NK-92 treated with Interleukin-12 subunit alpha and Interleukin-12 subunit beta, amount 100 ng/mL, for 24 hours (cell line): ENCODE measurements around the gene ADGRA3.

Experiments used
- DNase-seq: peaks from one replicate; lab custom pipeline; 2025; lab: John Stamatoyannopoulos, UW

Gene ADGRA3

DNA sequence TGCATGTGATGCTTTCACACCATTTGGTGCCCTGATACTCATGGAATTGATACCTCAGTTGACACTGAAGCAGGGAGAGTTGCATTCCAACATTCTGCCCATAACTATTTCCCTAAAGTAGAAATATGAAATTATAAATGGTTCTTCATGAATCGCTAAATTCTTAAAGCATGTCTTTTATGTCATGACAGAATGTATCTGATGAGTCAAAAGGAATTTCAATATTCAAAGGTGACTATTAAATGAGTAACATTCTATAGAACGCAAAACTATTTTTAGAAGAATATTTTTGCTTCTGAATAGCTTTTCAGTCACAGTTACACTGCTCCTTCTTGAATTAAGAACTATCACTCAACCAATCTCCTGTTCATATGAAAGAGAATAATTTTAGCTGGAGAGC lies 152.8 kb downstream of the ADGRA3 start:
- no peak for DNase-seq

DNA sequence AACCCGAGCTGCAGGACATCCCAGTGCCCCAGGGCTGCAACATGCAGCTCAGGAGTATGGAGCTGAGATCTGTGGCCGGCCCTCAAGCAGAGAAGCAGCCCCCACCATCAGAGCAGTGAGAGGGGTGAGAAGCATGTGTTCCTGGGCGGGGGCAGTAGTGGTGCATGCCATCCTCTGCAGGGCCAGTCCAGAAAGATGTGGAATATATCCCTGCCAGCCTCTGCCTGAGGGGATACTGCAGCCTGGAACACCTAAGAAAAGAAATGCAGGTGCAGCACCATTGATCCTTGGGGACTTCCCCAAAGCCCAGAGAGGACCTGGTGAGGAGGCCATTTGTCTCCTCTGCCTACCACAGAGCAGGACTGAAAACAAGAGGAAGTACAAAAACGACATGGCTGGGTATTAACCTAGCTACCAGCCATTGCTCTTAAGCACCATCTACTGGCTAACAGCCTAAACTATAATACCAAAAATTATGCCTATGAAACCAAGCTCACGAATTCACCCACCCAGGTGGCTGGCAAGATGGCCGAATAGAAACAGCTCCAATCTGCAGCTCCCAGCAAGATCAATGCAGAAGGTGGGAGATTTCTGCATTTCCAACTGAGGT lies 158.8 kb downstream of the ADGRA3 start:
- no peak for DNase-seq

DNA sequence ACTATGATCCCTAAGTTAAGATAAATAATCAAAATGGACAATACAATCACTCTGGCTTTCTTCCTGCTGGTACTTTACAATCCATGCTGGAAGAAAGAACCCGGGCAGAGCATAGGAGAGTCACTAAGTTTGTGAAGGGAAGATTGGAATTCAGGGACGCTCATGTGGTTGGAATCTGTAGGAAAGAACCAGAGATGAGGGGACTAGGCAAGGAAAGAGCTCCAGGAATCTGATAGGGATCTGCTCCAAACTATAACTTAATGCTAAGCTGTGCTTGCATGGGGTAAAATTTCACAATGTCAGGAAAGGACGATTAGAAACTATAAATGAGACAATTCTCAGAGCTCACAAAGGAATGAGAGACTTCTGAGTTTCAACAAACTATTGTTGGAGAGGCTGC lies 167.5 kb downstream of the ADGRA3 start:
- no peak for DNase-seq

DNA sequence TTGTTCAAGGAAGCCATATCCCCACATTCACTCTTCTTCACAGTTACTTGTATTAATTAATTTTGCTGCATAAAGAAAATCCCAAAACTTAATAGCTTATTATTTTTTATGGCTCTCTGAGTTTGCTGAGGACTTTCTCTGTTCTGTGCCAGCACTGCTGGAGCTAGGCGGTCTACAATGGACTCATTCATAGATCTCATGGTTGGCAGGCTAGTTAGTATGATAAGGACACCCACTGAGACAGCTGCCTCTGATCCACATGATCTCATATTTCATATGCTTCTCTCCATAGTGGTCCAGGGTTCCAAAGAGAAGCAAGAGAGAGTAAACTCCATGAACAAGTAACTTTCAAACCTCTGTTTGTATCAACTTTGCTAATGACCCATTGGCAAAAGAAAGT lies 170.2 kb downstream of the ADGRA3 start:
- no peak for DNase-seq

DNA sequence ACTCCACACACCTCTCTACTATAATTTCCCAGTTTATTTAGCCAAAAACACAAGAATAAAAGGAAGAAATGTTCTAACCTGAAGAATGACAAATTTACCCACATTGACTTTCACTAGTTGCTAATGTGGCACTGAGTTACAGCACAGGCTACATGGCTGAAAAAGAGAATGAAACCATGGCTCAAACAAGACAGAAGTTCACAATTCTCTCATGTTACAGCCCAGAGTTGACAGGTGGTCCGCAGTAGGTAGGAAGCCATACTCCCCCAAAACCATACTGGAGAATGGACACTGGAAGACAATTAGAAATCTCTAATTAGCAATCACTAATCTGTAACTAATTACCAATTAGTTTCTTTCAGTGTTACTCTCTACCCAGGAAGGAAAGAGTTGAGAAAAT lies 170.8 kb downstream of the ADGRA3 start:
- DNase-seq: no peak

DNA sequence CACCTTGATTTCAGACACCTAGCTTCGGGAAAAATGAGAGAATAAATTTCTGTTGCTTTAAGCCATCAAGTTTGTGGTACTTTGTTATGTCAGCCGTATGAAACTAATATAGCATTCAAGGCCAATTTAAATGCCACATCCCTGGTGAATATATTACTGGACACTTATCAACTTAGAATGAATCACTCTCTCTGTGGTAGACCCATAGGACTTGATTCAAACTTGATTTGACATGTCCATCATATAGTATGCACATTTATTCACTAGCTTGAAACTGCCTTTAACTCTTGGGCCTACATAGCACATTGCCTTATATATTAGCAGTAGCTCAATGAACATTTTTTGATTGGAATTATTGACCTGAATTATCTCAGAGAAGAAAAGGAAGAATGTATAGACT lies 172.3 kb downstream of the ADGRA3 start:
- no peak for DNase-seq

DNA sequence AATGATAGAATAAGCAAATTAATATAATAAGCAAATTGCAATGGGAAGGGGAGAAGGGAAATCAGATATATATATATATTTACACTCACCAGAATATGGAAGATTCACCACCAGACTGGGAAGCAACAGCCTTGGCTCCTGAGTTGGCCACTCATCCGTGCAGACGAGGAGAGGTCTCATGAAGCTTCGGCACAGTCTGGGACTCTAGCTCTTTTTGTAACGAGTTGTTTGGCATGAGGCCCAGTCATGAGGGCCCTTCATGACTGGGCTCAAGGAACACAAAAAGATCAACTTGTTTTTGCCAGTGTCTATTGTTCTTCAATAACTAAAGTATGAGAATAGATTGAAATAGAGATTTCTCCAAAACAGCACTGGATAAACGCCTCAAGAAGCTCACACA lies 176.4 kb downstream of the ADGRA3 start:
- DNase-seq: no peak

DNA sequence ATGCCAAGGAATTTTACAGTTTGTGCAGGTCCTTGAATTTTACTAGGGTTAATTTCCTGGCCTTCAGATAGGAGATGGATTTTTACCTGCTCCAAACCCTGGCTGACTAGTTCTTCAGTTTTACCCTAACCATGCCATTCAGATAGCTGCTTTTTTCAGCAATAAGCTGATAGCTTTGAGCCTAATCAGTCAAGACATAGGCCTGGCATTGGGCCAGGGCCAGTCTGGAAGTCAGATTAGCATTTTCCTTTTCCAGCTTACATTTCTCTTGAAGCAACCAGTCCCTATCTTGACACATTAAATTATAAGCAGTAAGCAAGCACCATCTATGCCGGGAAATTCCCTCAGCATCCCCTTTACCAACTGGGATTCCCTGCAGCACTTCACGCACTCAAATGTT lies 177.1 kb downstream of the ADGRA3 start:
- DNase-seq: no peak
